Liver (tissue), 9 donors: Measurements from ENCODE around the gene ARMC5. TPM values are rescaled to one million over a fixed set of nuclear protein-coding genes. Genes with fewer than 3 reads are reported as not detected.
A peak's percentile ranks its signal among the peaks of the same experiment; 100 is the strongest.

Source experiments
- DNase-seq: peaks from one replicate; pipeline ENCODE4 v3.0.0-alpha.2; 2017; ENCODE audit warnings: low spot score
- H3K27ac ChIP-seq, 2 donors: one replicate each; pipeline ENCODE4 v1.7.0; 2013; ENCODE audit warnings: inconsistent platforms in 2 of 2, low read length in 2 of 2, control low read depth in 1 of 2, low read depth in 1 of 2, mild to moderate bottlenecking in 1 of 2
- H3K27me3 ChIP-seq, 4 donors: one replicate each; pipeline versions ENCODE4 v1.6.1 to v1.7.0; 2013; ENCODE audit warnings: low read length in 3 of 4, inconsistent platforms in 1 of 4, mild to moderate bottlenecking in 1 of 4, moderate library complexity in 1 of 4; ENCODE audit not compliant: control insufficient read depth in 4 of 4, insufficient read depth in 4 of 4
- H3K36me3 ChIP-seq, 4 donors: one replicate each; pipeline versions ENCODE4 v1.6.1 to v1.7.0; 2013; ENCODE audit warnings: low read length in 3 of 4, mild to moderate bottlenecking in 3 of 4, low read depth in 1 of 4, moderate library complexity in 1 of 4; ENCODE audit not compliant: control insufficient read depth in 4 of 4, insufficient read depth in 3 of 4
- H3K4me1 ChIP-seq, 4 donors: one replicate each; pipeline versions ENCODE4 v1.6.1 to v1.7.0; 2013; ENCODE audit warnings: low read length in 3 of 4, mild to moderate bottlenecking in 3 of 4, moderate library complexity in 1 of 4; ENCODE audit not compliant: control insufficient read depth in 4 of 4, insufficient read depth in 4 of 4
- H3K4me3 ChIP-seq, 3 donors: one replicate each; pipeline versions ENCODE4 v1.6.1 to v1.7.0; 2013; ENCODE audit warnings: low read length in 3 of 3, control low read depth in 1 of 3, low read depth in 1 of 3, mild to moderate bottlenecking in 1 of 3
- H3K9ac ChIP-seq, 2 donors: one replicate each; pipeline ENCODE4 v1.7.0; 2013; ENCODE audit warnings: low read length in 2 of 2, mild to moderate bottlenecking in 2 of 2, moderate library complexity in 2 of 2, control low read depth in 1 of 2, low read depth in 1 of 2
- H3K9me3 ChIP-seq, 4 donors: one replicate each; pipeline versions ENCODE4 v1.6.1 to v1.7.0; 2013; ENCODE audit warnings: low read length in 3 of 4; ENCODE audit not compliant: control insufficient read depth in 4 of 4
- FOXA1 ChIP-seq: IDR thresholded peaks from 2 replicates; pipeline ENCODE4 v1.6.1; 2016; ENCODE audit warnings: antibody characterized with exemption
- FOXA2 ChIP-seq: IDR thresholded peaks from 2 replicates; pipeline ENCODE4 v1.6.1; 2016; ENCODE audit warnings: antibody characterized with exemption
- GABPA ChIP-seq, 2 donors: IDR thresholded peaks in 1 of 2; conservative IDR thresholded peaks in 1 of 2; 2 replicates each; pipeline ENCODE4 v1.6.1; 2016; ENCODE audit warnings: antibody characterized with exemption in 2 of 2, mild to moderate bottlenecking in 1 of 2, moderate library complexity in 1 of 2
- HNF4A ChIP-seq, 2 donors: conservative IDR thresholded peaks; 2 replicates each; pipeline ENCODE4 v1.6.1; 2016; ENCODE audit warnings: antibody characterized with exemption in 2 of 2, mild to moderate bottlenecking in 2 of 2
- HNF4G ChIP-seq: IDR thresholded peaks from 2 replicates; pipeline ENCODE4 v1.6.1; 2016; ENCODE audit warnings: antibody characterized with exemption
- JUND ChIP-seq, 2 donors: IDR thresholded peaks; 2 replicates each; pipeline ENCODE4 v1.6.1; 2016; ENCODE audit warnings: antibody characterized with exemption in 2 of 2
- NR2F2 ChIP-seq: IDR thresholded peaks from 2 replicates; pipeline ENCODE4 v1.6.1; 2016; ENCODE audit warnings: antibody characterized with exemption
- RAD21 ChIP-seq, 2 donors: IDR thresholded peaks; 2 replicates each; pipeline ENCODE4 v1.6.1; 2016; ENCODE audit warnings: antibody characterized with exemption in 2 of 2, mild to moderate bottlenecking in 2 of 2
- RXRA ChIP-seq, 2 donors: IDR thresholded peaks; 2 replicates each; pipeline ENCODE4 v1.6.1; 2017 to 2018; ENCODE audit warnings: antibody characterized with exemption in 2 of 2, mild to moderate bottlenecking in 1 of 2
- YY1 ChIP-seq: IDR thresholded peaks from 2 replicates; pipeline ENCODE4 v1.6.1; 2016; ENCODE audit warnings: antibody characterized with exemption, mild to moderate bottlenecking
- WGBS: extraction: QIAGEN DNeasy Blood & Tissue Kit; methylation state at CpG from one replicate; pipeline ENCODE4 v1.1.7; 2013; 5-methylcytosine and 5-hydroxymethylcytosine counted together
- polyA plus RNA-seq, 2 donors: library from polyadenylated mRNA; stranded (reverse) in 1 of 2; unstranded in 1 of 2; fragments of 200-250 nt in 1 of 2; fragments of >200 nt in 1 of 2; fragmentation: Nextera tagmentation in 1 of 2; extraction: Ambion mirVana in 1 of 2; gene quantifications; one replicate each; pipeline versions ENCODE4 v1.2.1 to v1.2.3, GENCODE V29; 2013 to 2015
- total RNA-seq, 2 donors: library from RNA; depleted of rRNA; stranded (reverse); fragments of >200 nt; gene quantifications; one replicate each; pipeline ENCODE4 v1.2.3, GENCODE V29; 2014
- TF ChIP-seq, protein P1 (sequence below): IDR thresholded peaks from 2 replicates; pipeline ENCODE4 v1.6.1; 2016; ENCODE audit warnings: antibody characterized with exemption, mild to moderate bottlenecking
- TF ChIP-seq, protein P2 (sequence below): fragments of 150-350 bp; IDR thresholded peaks from 2 replicates; pipeline ENCODE4 v1.5.1; 2017; ENCODE audit warnings: improper control_type of control experiment, low read depth, low read length; ENCODE audit not compliant: missing input control
- TF ChIP-seq, protein P3 (sequence below): IDR thresholded peaks from 2 replicates; pipeline ENCODE4 v1.6.1; 2016; ENCODE audit warnings: antibody characterized with exemption
- TF ChIP-seq, protein P4 (sequence below): IDR thresholded peaks from 2 replicates; pipeline ENCODE4 v1.6.1; 2016; ENCODE audit warnings: antibody characterized with exemption
- TF ChIP-seq, protein P5 (sequence below): IDR thresholded peaks from 2 replicates; pipeline ENCODE4 v1.6.1; 2016; ENCODE audit warnings: antibody characterized with exemption
- donor health status: healthy.
- donor health status: healthy.
- donor health status: healthy.
- donor health status: healthy.
- donor health status: healthy.

Gene ARMC5
- total and polyA plus RNA-seq, 4 donors = 5.4 to 13.3 (median 11.4) TPM

DNA sequence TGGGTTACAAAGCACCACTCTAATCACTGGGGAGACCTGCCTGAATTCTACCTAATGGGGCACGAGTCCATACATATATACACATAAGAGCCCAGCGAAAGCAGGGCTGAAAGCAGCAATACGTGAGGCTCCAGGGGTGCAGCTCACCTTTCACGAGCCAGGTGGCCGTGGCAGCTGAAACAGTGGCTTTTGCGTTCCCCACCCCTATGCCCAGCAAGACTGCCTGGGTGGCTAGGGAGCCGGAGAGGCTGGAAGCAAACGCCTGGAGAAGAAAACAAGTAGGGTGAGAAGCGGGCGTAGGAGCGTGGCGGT lies 48.3 kb downstream of the ARMC5 start:
- Histone ChIP-seq H3K27ac (peak overlapping the region; percentile 74 to 88), H3K4me3 (peak overlapping the region; percentile 89 to 97 (median 90)), H3K9me3 (no peaks in the 10 kb centered on the region), H3K27me3 (no peaks in the 10 kb centered on the region), H3K36me3 (peaks cover 0 to 3% (median 0%) of the 10 kb centered on the region in 4 donors), H3K4me1 (peaks cover 7 to 58% (median 40%) of the 10 kb centered on the region in 4 donors), H3K9ac (peak overlapping the region; percentile 80 to 100)
- 1% methylated on average over 12 of the region's 12 CpGs for WGBS
- DNase-seq = no peak
- TF ChIP-seq, protein P1, sequence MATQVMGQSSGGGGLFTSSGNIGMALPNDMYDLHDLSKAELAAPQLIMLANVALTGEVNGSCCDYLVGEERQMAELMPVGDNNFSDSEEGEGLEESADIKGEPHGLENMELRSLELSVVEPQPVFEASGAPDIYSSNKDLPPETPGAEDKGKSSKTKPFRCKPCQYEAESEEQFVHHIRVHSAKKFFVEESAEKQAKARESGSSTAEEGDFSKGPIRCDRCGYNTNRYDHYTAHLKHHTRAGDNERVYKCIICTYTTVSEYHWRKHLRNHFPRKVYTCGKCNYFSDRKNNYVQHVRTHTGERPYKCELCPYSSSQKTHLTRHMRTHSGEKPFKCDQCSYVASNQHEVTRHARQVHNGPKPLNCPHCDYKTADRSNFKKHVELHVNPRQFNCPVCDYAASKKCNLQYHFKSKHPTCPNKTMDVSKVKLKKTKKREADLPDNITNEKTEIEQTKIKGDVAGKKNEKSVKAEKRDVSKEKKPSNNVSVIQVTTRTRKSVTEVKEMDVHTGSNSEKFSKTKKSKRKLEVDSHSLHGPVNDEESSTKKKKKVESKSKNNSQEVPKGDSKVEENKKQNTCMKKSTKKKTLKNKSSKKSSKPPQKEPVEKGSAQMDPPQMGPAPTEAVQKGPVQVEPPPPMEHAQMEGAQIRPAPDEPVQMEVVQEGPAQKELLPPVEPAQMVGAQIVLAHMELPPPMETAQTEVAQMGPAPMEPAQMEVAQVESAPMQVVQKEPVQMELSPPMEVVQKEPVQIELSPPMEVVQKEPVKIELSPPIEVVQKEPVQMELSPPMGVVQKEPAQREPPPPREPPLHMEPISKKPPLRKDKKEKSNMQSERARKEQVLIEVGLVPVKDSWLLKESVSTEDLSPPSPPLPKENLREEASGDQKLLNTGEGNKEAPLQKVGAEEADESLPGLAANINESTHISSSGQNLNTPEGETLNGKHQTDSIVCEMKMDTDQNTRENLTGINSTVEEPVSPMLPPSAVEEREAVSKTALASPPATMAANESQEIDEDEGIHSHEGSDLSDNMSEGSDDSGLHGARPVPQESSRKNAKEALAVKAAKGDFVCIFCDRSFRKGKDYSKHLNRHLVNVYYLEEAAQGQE = no peak
- no peak for TF ChIP-seq RXRA (IDR thresholded peaks at IDR 0.05)
- no peak for TF ChIP-seq JUND (IDR thresholded peaks at IDR 0.05)
- TF ChIP-seq, protein P2, sequence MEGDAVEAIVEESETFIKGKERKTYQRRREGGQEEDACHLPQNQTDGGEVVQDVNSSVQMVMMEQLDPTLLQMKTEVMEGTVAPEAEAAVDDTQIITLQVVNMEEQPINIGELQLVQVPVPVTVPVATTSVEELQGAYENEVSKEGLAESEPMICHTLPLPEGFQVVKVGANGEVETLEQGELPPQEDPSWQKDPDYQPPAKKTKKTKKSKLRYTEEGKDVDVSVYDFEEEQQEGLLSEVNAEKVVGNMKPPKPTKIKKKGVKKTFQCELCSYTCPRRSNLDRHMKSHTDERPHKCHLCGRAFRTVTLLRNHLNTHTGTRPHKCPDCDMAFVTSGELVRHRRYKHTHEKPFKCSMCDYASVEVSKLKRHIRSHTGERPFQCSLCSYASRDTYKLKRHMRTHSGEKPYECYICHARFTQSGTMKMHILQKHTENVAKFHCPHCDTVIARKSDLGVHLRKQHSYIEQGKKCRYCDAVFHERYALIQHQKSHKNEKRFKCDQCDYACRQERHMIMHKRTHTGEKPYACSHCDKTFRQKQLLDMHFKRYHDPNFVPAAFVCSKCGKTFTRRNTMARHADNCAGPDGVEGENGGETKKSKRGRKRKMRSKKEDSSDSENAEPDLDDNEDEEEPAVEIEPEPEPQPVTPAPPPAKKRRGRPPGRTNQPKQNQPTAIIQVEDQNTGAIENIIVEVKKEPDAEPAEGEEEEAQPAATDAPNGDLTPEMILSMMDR = no peak
- no peak for TF ChIP-seq YY1
- TF ChIP-seq, protein P3, sequence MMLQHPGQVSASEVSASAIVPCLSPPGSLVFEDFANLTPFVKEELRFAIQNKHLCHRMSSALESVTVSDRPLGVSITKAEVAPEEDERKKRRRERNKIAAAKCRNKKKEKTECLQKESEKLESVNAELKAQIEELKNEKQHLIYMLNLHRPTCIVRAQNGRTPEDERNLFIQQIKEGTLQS = no peak
- TF ChIP-seq HNF4A (conservative IDR thresholded peaks at IDR 0.05) = no peak

DNA sequence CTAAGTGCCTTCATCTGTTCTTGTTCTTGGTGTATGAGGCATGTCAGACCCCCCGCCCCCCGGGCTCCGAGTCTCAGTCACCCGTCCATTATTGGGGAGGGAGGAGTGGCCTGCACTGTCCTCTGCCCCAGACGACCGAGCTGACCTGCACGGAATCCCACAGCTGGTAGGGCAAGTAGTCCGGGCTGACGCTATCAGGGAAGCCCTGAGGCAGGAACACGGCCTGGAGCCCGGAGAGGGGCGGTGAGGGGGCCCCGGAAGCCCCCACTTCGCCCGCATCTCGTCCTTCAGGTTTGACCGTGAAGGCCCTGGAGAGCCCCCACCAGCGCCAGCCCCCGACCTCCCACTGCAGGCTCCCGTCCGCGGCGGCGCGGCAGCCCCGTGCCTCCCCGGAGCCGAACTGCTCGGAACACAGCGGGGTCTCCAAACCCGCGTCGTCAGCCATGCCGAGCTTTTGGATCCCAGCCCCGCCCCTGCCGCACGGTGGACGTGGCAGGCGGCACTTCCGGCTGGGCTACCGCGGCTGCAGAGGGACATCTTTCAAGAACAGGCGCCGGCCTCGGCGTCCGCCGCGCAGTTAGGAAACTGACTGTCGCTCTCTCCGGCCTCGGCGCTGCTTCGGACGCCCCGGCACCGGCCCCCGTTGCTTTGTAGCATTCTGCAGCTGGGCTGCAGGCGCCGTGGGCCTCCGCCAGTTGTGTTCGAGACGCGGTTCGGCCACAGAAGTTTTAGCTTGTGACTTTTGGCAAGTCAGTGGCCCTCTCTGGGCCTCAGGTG lies 48.8 kb downstream of the ARMC5 start, which contains the start of gene RUSF1:
Gene RUSF1, minus strand, starts transcription at position 463 of the 777 bp plus-strand sequence. Its CDS starts 18 bp downstream, at position 445.
- H3K9ac ChIP-seq = peak within 1 kb of the TSS; percentile 95 to 100
- peaks cover 0 to 3% (median 0%) of the 10 kb centered on the region in 4 donors for H3K36me3 ChIP-seq
- peak; percentile 92 for DNase-seq
- under 1% methylated on average over 65 of the region's 65 CpGs for WGBS
- peaks cover 7 to 53% (median 34%) of the 10 kb centered on the region in 4 donors for H3K4me1 ChIP-seq
- H3K4me3 ChIP-seq = peak within 1 kb of the TSS; percentile 89 to 97 (median 90)
- H3K9me3 ChIP-seq = no peaks in the 10 kb centered on the region
- H3K27ac ChIP-seq = peak within 1 kb of the TSS; percentile 74 to 88
- H3K27me3 ChIP-seq = no peaks in the 10 kb centered on the region
- TF ChIP-seq GABPA (IDR thresholded peaks at IDR 0.05 in 1 of 2, conservative IDR thresholded peaks at IDR 0.05 in 1 of 2) = peak; percentile 29 to 92
- TF ChIP-seq FOXA1 = peak; percentile 17
- TF ChIP-seq, protein P4, sequence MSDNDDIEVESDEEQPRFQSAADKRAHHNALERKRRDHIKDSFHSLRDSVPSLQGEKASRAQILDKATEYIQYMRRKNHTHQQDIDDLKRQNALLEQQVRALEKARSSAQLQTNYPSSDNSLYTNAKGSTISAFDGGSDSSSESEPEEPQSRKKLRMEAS = no peak
- TF ChIP-seq, protein P1 = peak; percentile 84
- TF ChIP-seq RXRA (IDR thresholded peaks at IDR 0.05) = peak; percentile 25 to 33
- TF ChIP-seq NR2F2 = no peak
- TF ChIP-seq, protein P2 = no peak
- TF ChIP-seq, protein P3 = no peak
- TF ChIP-seq YY1 = peak; percentile 94
- peak in 1 of 2 donors; percentile 53 for TF ChIP-seq RAD21 (IDR thresholded peaks at IDR 0.05)
- TF ChIP-seq, protein P5, sequence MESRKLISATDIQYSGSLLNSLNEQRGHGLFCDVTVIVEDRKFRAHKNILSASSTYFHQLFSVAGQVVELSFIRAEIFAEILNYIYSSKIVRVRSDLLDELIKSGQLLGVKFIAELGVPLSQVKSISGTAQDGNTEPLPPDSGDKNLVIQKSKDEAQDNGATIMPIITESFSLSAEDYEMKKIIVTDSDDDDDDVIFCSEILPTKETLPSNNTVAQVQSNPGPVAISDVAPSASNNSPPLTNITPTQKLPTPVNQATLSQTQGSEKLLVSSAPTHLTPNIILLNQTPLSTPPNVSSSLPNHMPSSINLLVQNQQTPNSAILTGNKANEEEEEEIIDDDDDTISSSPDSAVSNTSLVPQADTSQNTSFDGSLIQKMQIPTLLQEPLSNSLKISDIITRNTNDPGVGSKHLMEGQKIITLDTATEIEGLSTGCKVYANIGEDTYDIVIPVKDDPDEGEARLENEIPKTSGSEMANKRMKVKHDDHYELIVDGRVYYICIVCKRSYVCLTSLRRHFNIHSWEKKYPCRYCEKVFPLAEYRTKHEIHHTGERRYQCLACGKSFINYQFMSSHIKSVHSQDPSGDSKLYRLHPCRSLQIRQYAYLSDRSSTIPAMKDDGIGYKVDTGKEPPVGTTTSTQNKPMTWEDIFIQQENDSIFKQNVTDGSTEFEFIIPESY = peak; percentile 92
- no peak for TF ChIP-seq FOXA2
- peak in 1 of 2 donors; percentile 27 for TF ChIP-seq HNF4A (conservative IDR thresholded peaks at IDR 0.05)
- no peak for TF ChIP-seq HNF4G
